ENCODE data around the gene ATP2A1.
"Not testable (repeated sequence)": the region's sequence is repeated elsewhere in the genome, so short reads cannot be mapped to it uniquely, and the experiment has no call there.

Gene ATP2A1

DNA sequence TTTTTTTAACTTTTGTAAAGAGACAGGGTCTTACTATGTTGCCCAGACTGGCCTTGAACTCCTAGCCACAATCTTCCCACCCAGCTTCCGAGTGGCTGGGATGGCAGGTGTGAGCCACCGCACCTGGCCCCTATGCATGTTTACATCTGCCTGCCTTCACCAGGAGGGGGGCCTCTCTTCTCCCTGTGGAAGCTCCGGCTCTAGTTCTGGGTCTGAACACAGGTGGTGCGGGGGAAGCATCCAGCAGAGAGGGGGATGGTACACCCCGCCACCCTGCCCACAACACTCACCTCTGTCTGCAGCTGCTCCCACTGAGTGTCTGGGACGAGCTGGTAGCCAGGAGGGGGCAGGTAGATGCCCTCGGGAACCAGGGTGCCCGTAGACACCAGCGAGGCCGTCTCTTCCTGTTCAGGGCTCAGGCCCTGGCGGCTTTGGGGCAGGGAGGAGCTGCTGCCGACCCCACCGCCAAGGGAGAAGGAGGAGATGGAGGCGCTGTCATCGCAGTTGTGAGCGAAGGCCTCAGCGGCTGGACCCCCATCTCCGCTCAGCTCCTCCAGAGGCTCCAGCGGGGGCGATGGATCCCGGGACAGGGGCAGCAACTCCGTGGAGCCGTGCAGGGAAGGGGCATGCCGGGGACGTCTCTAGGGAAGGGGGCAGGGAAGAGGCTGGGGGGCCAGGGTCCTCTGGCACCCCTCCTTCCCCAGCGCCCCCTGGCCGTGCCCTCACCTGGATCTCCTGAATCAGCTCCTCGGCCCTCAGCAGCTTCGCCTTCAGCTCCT is 35.8 kb downstream of the ATP2A1 start:
- DNase-seq, result no peak

GRCh38 chr16:28915181-28915580 is 36.9 kb downstream of the ATP2A1 start:
- DNase-seq, result peak; percentile 79

DNA sequence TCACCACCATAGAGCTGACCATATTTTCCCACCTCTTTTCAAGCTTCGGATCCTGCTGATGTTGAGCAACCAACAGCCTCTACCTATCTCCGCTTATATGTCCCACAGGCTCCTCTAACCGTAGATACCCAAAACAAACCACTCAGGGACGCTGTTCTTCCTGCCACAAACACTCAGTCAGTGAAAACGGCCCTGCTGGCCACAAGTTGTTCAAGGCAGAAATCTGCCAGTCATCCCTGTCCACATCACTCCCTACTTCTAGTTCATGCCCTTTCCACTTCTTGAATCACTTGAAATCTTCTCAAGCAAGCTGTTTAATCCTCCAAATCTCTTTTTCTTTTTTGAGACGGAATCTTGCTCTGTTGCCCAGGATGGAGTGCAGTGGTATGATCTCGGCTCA is 38.8 kb downstream of the ATP2A1 start:
- DNase-seq, result no peak

- DNase-seq, result no peak
These were observed 40.4 kb downstream of the ATP2A1 start for GRCh38 chr16:28918698-28919097.

- DNase-seq, result no peak
These were observed 44.9 kb downstream of the ATP2A1 start for GRCh38 chr16:28923231-28923587.

- DNase-seq, result no peak
These were observed 45.5 kb downstream of the ATP2A1 start for GRCh38 chr16:28923652-28924398.

GRCh38 chr16:28924399-28924761 is 46.1 kb downstream of the ATP2A1 start:
- no peak for DNase-seq

GRCh38 chr16:28924762-28925385 is 46.6 kb downstream of the ATP2A1 start, which contains the start of gene RABEP2:
TSS of gene RABEP2 (minus strand) at chr16:28925238. CDS start at chr16:28925163, 75 bp downstream.
- DNase-seq, result peak; percentile 90

GRCh38 chr16:28925386-28926228 is 47.3 kb downstream of the ATP2A1 start:
- DNase-seq, result peak; percentile 85

DNA sequence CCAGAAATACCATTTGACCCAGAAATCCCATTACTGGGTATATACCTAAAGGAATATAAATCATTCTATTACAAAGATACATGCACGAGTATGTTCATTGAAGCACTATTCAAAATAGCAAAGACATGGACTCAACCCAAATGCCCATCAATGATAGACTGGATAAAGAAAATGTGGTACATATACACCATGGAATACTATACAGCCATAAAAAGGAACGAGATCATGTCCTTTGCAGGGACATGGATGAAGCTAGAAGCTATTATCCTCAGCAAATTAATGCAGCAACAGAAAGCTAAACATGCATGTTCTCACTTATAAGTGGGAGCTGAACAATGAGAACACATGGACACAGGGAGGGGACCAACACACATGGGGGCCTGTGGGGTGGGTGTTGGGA is 48.0 kb downstream of the ATP2A1 start:
- DNase-seq, result not testable (repeated sequence)

DNA sequence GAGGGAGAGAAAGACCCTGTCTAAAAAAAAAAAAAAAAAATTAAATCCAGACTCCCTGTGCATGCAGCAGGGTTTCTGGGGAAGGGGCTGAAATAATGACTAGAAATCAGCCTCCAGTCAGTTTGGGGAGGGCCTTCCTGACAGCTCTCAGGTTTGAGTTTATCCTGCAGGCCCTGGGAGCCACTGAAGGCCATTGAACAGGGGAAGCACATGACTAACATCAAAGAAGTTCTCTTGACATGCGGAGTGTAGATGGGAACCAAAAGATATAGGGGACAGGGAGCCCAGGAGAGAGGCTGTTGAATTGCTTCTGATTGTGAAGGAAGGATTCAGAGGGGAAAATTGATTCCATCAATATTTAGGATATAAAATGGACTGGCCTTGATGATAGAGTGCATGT is 49.5 kb downstream of the ATP2A1 start:
- DNase-seq, result no peak

- DNase-seq, result no peak
These were observed 51.9 kb downstream of the ATP2A1 start for GRCh38 chr16:28930203-28930602.

DNA sequence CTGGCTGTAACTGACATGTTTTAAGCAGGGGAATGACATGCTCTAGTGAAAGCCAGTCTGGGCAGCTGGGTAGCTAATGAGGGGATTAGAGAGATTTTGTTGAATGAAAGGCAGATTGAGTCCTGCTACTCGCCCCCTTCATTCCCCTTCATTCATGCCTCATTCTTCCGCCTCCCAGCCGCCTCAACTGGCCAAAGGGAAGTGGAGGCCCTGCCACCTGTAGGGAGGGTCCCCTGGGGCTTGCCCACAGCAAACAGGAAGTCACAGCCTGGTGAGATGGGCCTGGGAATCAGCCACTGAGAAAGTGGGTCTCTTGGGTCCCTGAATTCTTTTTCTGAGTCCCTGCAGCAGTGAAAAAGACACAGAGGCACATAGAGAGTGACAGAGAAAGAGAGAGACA is 52.4 kb downstream of the ATP2A1 start:
- no peak for DNase-seq

DNA sequence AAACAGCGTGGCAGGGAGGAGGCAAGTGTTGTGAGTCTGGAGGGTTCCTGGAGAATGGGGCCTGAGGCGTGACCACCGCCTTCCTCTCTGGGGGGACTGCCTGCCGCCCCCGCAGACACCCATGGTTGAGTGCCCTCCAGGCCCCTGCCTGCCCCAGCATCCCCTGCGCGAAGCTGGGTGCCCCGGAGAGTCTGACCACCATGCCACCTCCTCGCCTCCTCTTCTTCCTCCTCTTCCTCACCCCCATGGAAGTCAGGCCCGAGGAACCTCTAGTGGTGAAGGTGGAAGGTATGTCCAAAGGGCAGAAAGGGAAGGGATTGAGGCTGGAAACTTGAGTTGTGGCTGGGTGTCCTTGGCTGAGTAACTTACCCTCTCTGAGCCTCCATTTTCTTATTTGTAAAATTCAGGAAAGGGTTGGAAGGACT is 53.5 kb downstream of the ATP2A1 start, which contains the start of gene CD19:
Gene CD19 (plus strand): TSS at position 171 of the 425 bp plus-strand sequence. CDS start 30 bp downstream, at position 201.
- DNase-seq, result no peak

- no peak for DNase-seq
These were observed 54.3 kb downstream of the ATP2A1 start for GRCh38 chr16:28932339-28933141.

DNA sequence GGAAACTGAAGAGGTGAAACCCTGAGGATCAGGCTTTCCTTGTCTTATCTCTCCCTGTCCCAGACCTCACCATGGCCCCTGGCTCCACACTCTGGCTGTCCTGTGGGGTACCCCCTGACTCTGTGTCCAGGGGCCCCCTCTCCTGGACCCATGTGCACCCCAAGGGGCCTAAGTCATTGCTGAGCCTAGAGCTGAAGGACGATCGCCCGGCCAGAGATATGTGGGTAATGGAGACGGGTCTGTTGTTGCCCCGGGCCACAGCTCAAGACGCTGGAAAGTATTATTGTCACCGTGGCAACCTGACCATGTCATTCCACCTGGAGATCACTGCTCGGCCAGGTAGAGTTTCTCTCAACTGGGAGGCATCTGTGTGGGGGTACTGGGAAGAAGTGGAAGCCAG is 54.9 kb downstream of the ATP2A1 start:
- no peak for DNase-seq

DNA sequence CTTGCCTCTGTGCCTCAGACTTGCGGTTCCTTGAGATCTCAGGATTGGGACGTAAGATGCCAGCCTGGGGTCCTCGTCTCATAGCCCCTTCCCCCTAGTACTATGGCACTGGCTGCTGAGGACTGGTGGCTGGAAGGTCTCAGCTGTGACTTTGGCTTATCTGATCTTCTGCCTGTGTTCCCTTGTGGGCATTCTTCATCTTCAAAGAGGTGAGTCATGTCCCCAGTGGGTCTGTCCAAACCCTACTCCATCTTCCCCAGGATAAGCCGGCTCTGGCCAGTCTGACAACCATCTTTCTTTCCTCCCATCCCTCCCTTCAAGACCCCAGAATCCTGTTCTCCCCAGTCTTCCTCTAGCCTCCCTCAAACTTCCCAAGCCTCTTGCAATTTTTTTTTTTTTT is 57.1 kb downstream of the ATP2A1 start:
- DNase-seq, result no peak

- peak; percentile 71 for DNase-seq
These were observed 57.9 kb downstream of the ATP2A1 start for GRCh38 chr16:28935924-28936783.

- no peak for DNase-seq
These were observed 58.5 kb downstream of the ATP2A1 start for GRCh38 chr16:28936784-28937155.

GRCh38 chr16:28937222-28937876 is 59.1 kb downstream of the ATP2A1 start:
- DNase-seq, result no peak
